ENCODE results near the gene PRKD1. TPM values are rescaled to one million over a fixed set of nuclear protein-coding genes. Genes with fewer than 3 reads are reported as not detected.
"Not testable (repeated sequence)": the region's sequence is repeated elsewhere in the genome, so short reads cannot be mapped to it uniquely, and the experiment has no call there.

The PRKD1 gene
- total RNA-seq, 1 experiment from 2014 or later, result not detected

DNA sequence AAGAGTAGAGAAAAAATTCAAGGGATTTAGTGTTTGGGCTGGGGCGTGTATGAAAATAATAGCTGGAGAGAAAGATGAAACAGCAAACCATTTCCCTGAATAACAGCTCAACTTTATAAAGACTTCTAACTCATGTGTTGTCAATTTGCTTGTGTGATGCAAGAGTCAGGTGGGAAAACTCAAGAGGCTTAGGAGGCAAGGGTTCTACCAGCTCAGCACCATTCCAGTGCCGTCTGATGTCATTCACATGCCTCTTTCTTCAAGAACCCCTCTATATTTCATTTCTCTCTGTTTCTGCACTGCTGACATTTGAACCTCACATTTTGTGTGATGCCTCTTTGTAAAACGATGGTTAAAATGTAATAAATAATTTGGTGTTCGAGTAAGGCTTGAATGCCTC, 192.2 kb downstream of the PRKD1 start (continued):
- no peak for TF ChIP-seq ZNF274 (IDR thresholded peaks at IDR 0.05; ENCODE audit: low read depth, low read length)
- TF ChIP-seq JUND (IDR thresholded peaks at IDR 0.05), result no peak
- TF ChIP-seq, protein P1, sequence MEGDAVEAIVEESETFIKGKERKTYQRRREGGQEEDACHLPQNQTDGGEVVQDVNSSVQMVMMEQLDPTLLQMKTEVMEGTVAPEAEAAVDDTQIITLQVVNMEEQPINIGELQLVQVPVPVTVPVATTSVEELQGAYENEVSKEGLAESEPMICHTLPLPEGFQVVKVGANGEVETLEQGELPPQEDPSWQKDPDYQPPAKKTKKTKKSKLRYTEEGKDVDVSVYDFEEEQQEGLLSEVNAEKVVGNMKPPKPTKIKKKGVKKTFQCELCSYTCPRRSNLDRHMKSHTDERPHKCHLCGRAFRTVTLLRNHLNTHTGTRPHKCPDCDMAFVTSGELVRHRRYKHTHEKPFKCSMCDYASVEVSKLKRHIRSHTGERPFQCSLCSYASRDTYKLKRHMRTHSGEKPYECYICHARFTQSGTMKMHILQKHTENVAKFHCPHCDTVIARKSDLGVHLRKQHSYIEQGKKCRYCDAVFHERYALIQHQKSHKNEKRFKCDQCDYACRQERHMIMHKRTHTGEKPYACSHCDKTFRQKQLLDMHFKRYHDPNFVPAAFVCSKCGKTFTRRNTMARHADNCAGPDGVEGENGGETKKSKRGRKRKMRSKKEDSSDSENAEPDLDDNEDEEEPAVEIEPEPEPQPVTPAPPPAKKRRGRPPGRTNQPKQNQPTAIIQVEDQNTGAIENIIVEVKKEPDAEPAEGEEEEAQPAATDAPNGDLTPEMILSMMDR (IDR thresholded peaks at IDR 0.05 in 2 of 3, conservative IDR thresholded peaks at IDR 0.05 in 1 of 3; ENCODE audit: borderline replicate concordance in 1 of 3, insufficient read depth in 1 of 3, low read depth in 2 of 3, low read length in 2 of 3), result no peak
- TF ChIP-seq, protein P2, sequence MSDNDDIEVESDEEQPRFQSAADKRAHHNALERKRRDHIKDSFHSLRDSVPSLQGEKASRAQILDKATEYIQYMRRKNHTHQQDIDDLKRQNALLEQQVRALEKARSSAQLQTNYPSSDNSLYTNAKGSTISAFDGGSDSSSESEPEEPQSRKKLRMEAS (IDR thresholded peaks at IDR 0.05), result no peak
- TF ChIP-seq EZH2 (IDR thresholded peaks at IDR 0.05), result no peak
- TF ChIP-seq CEBPB (IDR thresholded peaks at IDR 0.05; ENCODE audit: low read depth), result no peak
- TF ChIP-seq SP1 (IDR thresholded peaks at IDR 0.05; ENCODE audit: low read depth), result no peak
- TF ChIP-seq ELF1 (IDR thresholded peaks at IDR 0.05; ENCODE audit: borderline replicate concordance, low read depth), result no peak
- TF ChIP-seq ZFX (IDR thresholded peaks at IDR 0.05), result no peak
- no peak for TF ChIP-seq CBX3 (IDR thresholded peaks at IDR 0.05; ENCODE audit: low read depth)
- TF ChIP-seq RAD21 (IDR thresholded peaks at IDR 0.05; ENCODE audit: low read depth), result no peak

DNA sequence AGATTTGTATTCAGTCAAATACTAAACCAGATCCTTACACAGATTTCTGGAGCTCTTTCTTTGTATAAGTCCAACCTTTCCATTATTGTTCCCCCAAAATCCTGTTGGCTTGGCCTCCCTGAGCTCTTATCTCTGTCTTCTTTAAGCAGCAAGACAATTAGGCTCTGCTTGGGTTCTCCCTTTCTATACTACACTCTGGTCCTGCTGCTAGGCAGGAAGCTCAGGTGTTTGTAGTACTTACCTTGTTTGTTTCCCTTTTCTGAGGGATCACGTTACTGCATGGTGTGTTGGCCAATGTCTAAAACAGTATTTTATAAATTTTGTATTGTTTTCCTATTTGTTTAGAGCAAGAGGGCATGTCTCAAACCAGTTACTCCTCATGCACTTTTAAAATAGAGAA, 192.9 kb downstream of the PRKD1 start:
- Histone ChIP-seq H3K4me3 (replicated peaks in 1 of 2; ENCODE audit: low read depth in 1 of 2, low read length in 2 of 2) (no peak overlapping the region), H3K36me3 (ENCODE audit: control insufficient read depth in 1 of 2, insufficient read depth in 2 of 2, low read length in 2 of 2) (no peaks in the 10 kb centered on the region), H3K9me2 (ENCODE audit: insufficient read depth) (no peaks in the 10 kb centered on the region), H3K27ac (ENCODE audit: low read depth, low read length) (no peak overlapping the region), H3K79me2 (ENCODE audit: insufficient read depth, low read length) (no peaks in the 10 kb centered on the region), H4K20me1 (ENCODE audit: insufficient read depth) (no peaks in the 10 kb centered on the region), H2AFZ (ENCODE audit: low read depth, low read length, poor library complexity, severe bottlenecking) (no peak overlapping the region), H3K4me1 (ENCODE audit: control insufficient read depth in 1 of 2, insufficient read depth in 2 of 2, low read length in 2 of 2) (no peaks in the 10 kb centered on the region), H3K9me3 (ENCODE audit: control insufficient read depth in 1 of 2, insufficient read depth in 1 of 2, low read depth in 1 of 2, low read length in 2 of 2) (peaks cover 3 to 11% of the 10 kb centered on the region in 2 experiments; a peak in 2 of 4 replicates), H3K27me3 (ENCODE audit: insufficient read depth, low read length) (no peaks in the 10 kb centered on the region), H3K4me2 (ENCODE audit: low read length) (no peak overlapping the region), H3K9ac (ENCODE audit: low read length) (no peak overlapping the region)
- CTCF ChIA-PET, result no interaction called here
- ATAC-seq (no peak), DNase-seq (ENCODE audit: low read depth, low spot score) (no peak)
- RAD21 ChIA-PET (ENCODE audit: low non-redundant PET in 1 of 2, low total read pairs in 2 of 2, uncharacterized antibody in 2 of 2, unreplicated experiment in 2 of 2), result no interaction called here
- intact Hi-C loops (cut with micrococcal nuclease), result no loop called here
- TF ChIP-seq CEBPB (IDR thresholded peaks at IDR 0.05; ENCODE audit: low read depth), result no peak
- BruUV-seq (replicated peaks), result no TSS peak
- POLR2A ChIA-PET, result no interaction called here

DNA sequence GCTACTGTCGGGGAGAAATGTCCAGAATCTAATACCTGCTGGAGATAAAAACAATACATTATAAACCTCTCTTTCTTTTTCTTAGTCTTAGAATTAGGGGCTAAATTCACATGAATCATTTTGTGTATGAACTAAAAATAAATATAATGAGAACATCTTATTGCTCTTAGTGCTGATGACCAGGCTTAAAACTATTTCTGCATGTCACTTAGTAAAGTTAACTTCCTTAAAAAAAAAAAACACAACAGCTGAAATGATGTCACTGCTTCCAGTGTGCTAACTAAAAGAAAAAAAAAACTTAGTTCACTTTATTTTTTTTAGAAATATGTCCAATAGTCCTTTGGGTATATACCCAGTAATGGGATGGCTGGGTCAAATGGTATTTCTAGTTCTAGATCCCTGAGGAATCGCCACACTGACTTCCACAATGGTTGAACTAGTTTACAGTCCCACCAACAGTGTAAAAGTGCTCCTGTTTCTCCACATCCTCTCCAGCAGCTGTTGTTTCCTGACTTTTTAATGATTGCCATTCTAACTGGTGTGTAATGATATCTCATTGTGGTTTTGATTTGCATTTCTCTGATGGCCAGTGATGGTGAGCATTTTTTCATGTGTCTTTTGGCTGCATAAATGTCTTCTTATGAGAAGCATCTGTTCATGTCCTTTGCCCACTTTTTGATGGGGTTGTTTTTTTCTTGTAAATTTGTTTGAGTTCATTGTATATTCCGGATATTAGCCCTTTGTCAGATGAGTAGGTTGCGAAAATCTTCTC, 200.9 kb downstream of the PRKD1 start:
- H3K9me2 ChIP-seq (ENCODE audit: insufficient read depth); H3K4me1 ChIP-seq (ENCODE audit: control insufficient read depth in 1 of 2, insufficient read depth in 2 of 2, low read length in 2 of 2); H3K79me2 ChIP-seq (ENCODE audit: insufficient read depth, low read length); RAD21 ChIA-PET (ENCODE audit: low non-redundant PET in 1 of 2, low total read pairs in 2 of 2, uncharacterized antibody in 2 of 2, unreplicated experiment in 2 of 2); H4K20me1 ChIP-seq (ENCODE audit: insufficient read depth); DNase-seq (ENCODE audit: low read depth, low spot score); H2AFZ ChIP-seq (ENCODE audit: low read depth, low read length, poor library complexity, severe bottlenecking); H3K4me2 ChIP-seq (ENCODE audit: low read length); BruUV-seq (replicated peaks); intact Hi-C loops (cut with micrococcal nuclease); H3K4me3 ChIP-seq (replicated peaks in 1 of 2; ENCODE audit: low read depth in 1 of 2, low read length in 2 of 2); ATAC-seq; POLR2A ChIA-PET; CTCF ChIA-PET; H3K9ac ChIP-seq (ENCODE audit: low read length); H3K27ac ChIP-seq (ENCODE audit: low read depth, low read length); H3K36me3 ChIP-seq (ENCODE audit: control insufficient read depth in 1 of 2, insufficient read depth in 2 of 2, low read length in 2 of 2); H3K27me3 ChIP-seq (ENCODE audit: insufficient read depth, low read length): not testable (repeated sequence)
- H3K9me3 ChIP-seq (ENCODE audit: control insufficient read depth in 1 of 2, insufficient read depth in 1 of 2, low read depth in 1 of 2, low read length in 2 of 2), result peaks cover 0 to 15% of the 10 kb centered on the region in 2 experiments; a peak in 1 of 4 replicates

Measured in HCT116 (cell line).